K562 (cell line): ENCODE results near the gene MRPL58. TPM values are rescaled to one million over a fixed set of nuclear protein-coding genes. Genes with fewer than 3 reads are reported as not detected.

Experiments
- CXXC5 ChIP-seq: fragments of 250-450 bp; sonication (Bioruptor Pico); IDR thresholded peaks from 2 replicates; pipeline ENCODE4 v1.8.0; 2022; ENCODE audit warnings: inconsistent platforms, mild to moderate bottlenecking, moderate library complexity
- GTF2F1 ChIP-seq: IDR thresholded peaks from 2 replicates; pipeline ENCODE4 v1.6.1; 2011; ENCODE audit warnings: low read depth, low read length, improper control_type of control experiment
- HDAC1 ChIP-seq, 2 experiments: fragments of 450-650 bp; IDR thresholded peaks; 2 replicates each; pipeline ENCODE4 v1.6.1; 2016 to 2017; ENCODE audit warnings: inconsistent platforms in 1 of 2, mild to moderate bottlenecking in 1 of 2, moderate library complexity in 1 of 2
- HLTF ChIP-seq: fragments of 450-650 bp; IDR thresholded peaks from 2 replicates; pipeline ENCODE4 v1.6.1; 2016
- NFE2 ChIP-seq: IDR thresholded peaks from 2 replicates; pipeline ENCODE4 v1.6.1; 2014; ENCODE audit warnings: antibody characterized with exemption, low read depth
- PHTF2 ChIP-seq: fragments of 250-450 bp; sonication (Bioruptor Pico); IDR thresholded peaks from 2 replicates; pipeline ENCODE4 v1.5.0; 2021; ENCODE audit warnings: mild to moderate bottlenecking
- PTTG1 ChIP-seq: fragments of 450-650 bp; IDR thresholded peaks from 2 replicates; pipeline ENCODE4 v1.6.1; 2016; ENCODE audit warnings: low read depth, mild to moderate bottlenecking, missing genetic modification characterization, missing compliant biosample characterization
- PURB ChIP-seq: sonication (generic); formaldehyde crosslinking; IDR thresholded peaks from 2 replicates; pipeline ENCODE4 v1.9.0; 2021; ENCODE audit warnings: low read depth, mild to moderate bottlenecking, missing genetic modification reagents
- SMAD1 ChIP-seq: fragments of 150-350 bp; IDR thresholded peaks from 2 replicates; pipeline ENCODE4 v1.6.1; 2014; ENCODE audit warnings: low read length, low read depth; ENCODE audit not compliant: partially characterized antibody
- SMARCB1 ChIP-seq: IDR thresholded peaks from 2 replicates; pipeline ENCODE4 v1.6.1; 2011; ENCODE audit warnings: improper control_type of control experiment, low read depth; ENCODE audit not compliant: insufficient read length
- SMARCC2 ChIP-seq: fragments of 450-650 bp; IDR thresholded peaks from 2 replicates; pipeline ENCODE4 v1.6.1; 2017; ENCODE audit warnings: antibody characterized with exemption, moderate library complexity, mild to moderate bottlenecking, low read depth
- TAF1 ChIP-seq: IDR thresholded peaks from 2 replicates; pipeline ENCODE4 v1.6.1; 2011; ENCODE audit warnings: mild to moderate bottlenecking, low read length, moderate library complexity; ENCODE audit not compliant: insufficient read depth, control insufficient read depth, severe bottlenecking; ENCODE audit errors: extremely low read depth
- TGIF2 ChIP-seq: sonication (generic); formaldehyde crosslinking; IDR thresholded peaks from 2 replicates; pipeline ENCODE4 v1.8.1; 2022; ENCODE audit warnings: mild to moderate bottlenecking, missing genetic modification reagents, moderate library complexity
- ZNF217 ChIP-seq: sonication (generic); formaldehyde crosslinking; IDR thresholded peaks from 2 replicates; pipeline ENCODE4 v1.8.0; 2022; ENCODE audit warnings: mild to moderate bottlenecking, missing genetic modification reagents
- ZNF263 ChIP-seq: sonication (generic); formaldehyde crosslinking; IDR thresholded peaks from 2 replicates; pipeline ENCODE4 v1.8.0; 2022; ENCODE audit warnings: mild to moderate bottlenecking, missing genetic modification reagents, borderline replicate concordance
- ZNF778 ChIP-seq: fragments of 450-650 bp; formaldehyde crosslinking; IDR thresholded peaks from 2 replicates; pipeline ENCODE4 v1.4.0; 2020; ENCODE audit warnings: mild to moderate bottlenecking, moderate library complexity
- polyA plus RNA-seq, 8 experiments: library from polyadenylated mRNA; depleted of rRNA in 4 of 8; stranded (reverse) in 5 of 8; unstranded in 3 of 8; fragments of >200 nt; fragmentation: Nextera tagmentation in 2 of 8; fragmentation: Illumina TruSeq in 1 of 8; extraction: Ambion mirVana in 2 of 8; extraction: Trizol in 1 of 8; gene quantifications; 2 replicates each; pipeline versions ENCODE4 v1.2.1 to v1.2.3, GENCODE V29; 2011 to 2014; ENCODE audit warnings: inconsistent platforms in 1 of 8, missing spikeins in 1 of 8
- total RNA-seq, 7 experiments: library from RNA; depleted of rRNA in 6 of 7; stranded (reverse); fragments of >200 nt in 6 of 7; fragmentation: Illumina TruSeq in 2 of 7; extraction: Trizol in 2 of 7; gene quantifications; 2 replicates each; pipeline versions ENCODE4 v1.2.1 to v1.2.3, GENCODE V29; 2011 to 2021; ENCODE audit warnings: low replicate concordance in 1 of 7
- TF ChIP-seq, protein P1 (sequence below), 2 experiments: fragments of 200-800 bp in 1 of 2; sonication (Bioruptor generic) in 1 of 2; sonication (generic) in 1 of 2; formaldehyde crosslinking in 1 of 2; IDR thresholded peaks in 1 of 2; conservative IDR thresholded peaks in 1 of 2; 2 replicates each; pipeline versions ENCODE4 v1.5.0 to v1.6.1; 2016 to 2020; ENCODE audit warnings: missing compliant biosample characterization in 1 of 2, missing genetic modification characterization in 1 of 2, missing genetic modification reagents in 1 of 2
- TF ChIP-seq, protein P2 (sequence below), 2 experiments: IDR thresholded peaks; 2 replicates each; pipeline ENCODE4 v1.6.1; 2011; ENCODE audit warnings: borderline replicate concordance in 1 of 2, control low read depth in 1 of 2, low read depth in 1 of 2, low read length in 1 of 2, mild to moderate bottlenecking in 1 of 2, mixed read lengths in 1 of 2, moderate library complexity in 1 of 2; ENCODE audit not compliant: insufficient read depth in 1 of 2, insufficient read length in 1 of 2, poor library complexity in 1 of 2, severe bottlenecking in 1 of 2; ENCODE audit errors: extremely low read depth in 1 of 2
- TF ChIP-seq, protein P3 (sequence below), 2 experiments: fragments of 250-450 bp in 1 of 2; fragments of 450-650 bp in 1 of 2; sonication (Bioruptor Pico) in 1 of 2; IDR thresholded peaks; 2 replicates each; pipeline versions ENCODE4 v1.6.1 to v1.8.0; 2016 to 2021; ENCODE audit warnings: mild to moderate bottlenecking in 2 of 2, moderate library complexity in 2 of 2, missing compliant biosample characterization in 1 of 2, missing genetic modification characterization in 1 of 2
- TF ChIP-seq, protein P4 (sequence below): fragments of 450-650 bp; IDR thresholded peaks from 2 replicates; pipeline ENCODE4 v1.6.1; 2016; ENCODE audit warnings: low read depth, mild to moderate bottlenecking, moderate library complexity

The MRPL58 gene
- total and polyA plus RNA-seq, 9 of the 15 experiments (the other 6 are each of a cell fraction or from before 2014, with no cell fraction given) = 30.8 to 107 (median 72.4) TPM

DNA sequence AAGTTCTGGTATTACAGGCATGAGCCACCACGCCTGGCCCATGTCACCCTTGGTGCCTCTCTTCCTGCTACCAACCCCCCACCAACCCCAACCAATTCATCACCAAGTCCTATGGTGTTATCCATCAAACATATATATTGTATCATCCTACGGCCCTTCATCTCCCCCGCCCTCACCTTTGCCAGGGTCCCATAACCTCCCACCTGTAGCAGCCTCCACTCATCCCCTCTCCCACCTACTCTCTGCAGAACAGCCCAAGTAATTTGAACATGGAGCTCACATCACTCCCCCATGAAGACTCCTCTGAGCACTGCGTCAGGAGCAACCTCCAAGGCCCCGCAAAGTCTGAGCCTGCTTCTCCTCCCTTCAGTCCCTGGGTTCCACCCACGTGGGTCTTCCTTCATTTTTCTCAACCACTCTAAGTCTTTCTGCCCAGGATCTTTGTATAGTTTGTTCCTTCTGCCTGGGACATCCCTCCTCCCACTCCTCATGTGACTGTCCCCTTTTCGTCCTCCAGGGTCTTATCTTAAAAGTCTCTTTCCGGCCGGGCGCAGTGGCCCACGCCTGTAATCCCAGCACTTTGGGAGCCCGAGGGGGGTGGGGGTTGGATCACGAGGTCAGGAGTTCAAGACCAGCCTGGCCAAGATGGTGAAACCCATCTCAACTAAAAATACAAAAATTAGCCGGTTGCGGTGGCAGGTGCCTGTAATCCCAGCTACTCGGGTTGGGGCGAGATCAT, 32.9 kb upstream of the MRPL58 start (continued):
- TF ChIP-seq, protein P1, sequence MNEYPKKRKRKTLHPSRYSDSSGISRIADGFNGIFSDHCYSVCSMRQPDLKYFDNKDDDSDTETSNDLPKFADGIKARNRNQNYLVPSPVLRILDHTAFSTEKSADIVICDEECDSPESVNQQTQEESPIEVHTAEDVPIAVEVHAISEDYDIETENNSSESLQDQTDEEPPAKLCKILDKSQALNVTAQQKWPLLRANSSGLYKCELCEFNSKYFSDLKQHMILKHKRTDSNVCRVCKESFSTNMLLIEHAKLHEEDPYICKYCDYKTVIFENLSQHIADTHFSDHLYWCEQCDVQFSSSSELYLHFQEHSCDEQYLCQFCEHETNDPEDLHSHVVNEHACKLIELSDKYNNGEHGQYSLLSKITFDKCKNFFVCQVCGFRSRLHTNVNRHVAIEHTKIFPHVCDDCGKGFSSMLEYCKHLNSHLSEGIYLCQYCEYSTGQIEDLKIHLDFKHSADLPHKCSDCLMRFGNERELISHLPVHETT (CRISPR knock-in tag; conservative IDR thresholded peaks at IDR 0.05 in 1 of 2, IDR thresholded peaks at IDR 0.05 in 1 of 2) = no peak
- no peak for TF ChIP-seq HLTF
- no peak for TF ChIP-seq ZNF217
- TF ChIP-seq SMAD1 = no peak
- TF ChIP-seq GTF2F1 = no peak
- TF ChIP-seq, protein P2, sequence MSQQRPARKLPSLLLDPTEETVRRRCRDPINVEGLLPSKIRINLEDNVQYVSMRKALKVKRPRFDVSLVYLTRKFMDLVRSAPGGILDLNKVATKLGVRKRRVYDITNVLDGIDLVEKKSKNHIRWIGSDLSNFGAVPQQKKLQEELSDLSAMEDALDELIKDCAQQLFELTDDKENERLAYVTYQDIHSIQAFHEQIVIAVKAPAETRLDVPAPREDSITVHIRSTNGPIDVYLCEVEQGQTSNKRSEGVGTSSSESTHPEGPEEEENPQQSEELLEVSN (IDR thresholded peaks at IDR 0.05; ENCODE audit: borderline replicate concordance in 1 of 2, extremely low read depth in 1 of 2, insufficient read depth in 1 of 2, insufficient read length in 1 of 2, low read depth in 1 of 2, low read length in 1 of 2, poor library complexity in 1 of 2, severe bottlenecking in 1 of 2) = no peak
- no peak for TF ChIP-seq ZNF778
- TF ChIP-seq CXXC5 (CRISPR knock-in tag) = peak; percentile 77
- no peak for TF ChIP-seq TAF1
- TF ChIP-seq TGIF2 (CRISPR knock-in tag) = no peak
- 0 out of 4 replicates have a peak, but pooled peaks of 1 of the 2 experiments have one; percentile 17 for TF ChIP-seq HDAC1 (IDR thresholded peaks at IDR 0.05)
- TF ChIP-seq PURB (CRISPR knock-in tag) = no peak
- no peak for TF ChIP-seq SMARCB1
- TF ChIP-seq, protein P3, sequence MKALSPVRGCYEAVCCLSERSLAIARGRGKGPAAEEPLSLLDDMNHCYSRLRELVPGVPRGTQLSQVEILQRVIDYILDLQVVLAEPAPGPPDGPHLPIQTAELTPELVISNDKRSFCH (CRISPR knock-in tag; IDR thresholded peaks at IDR 0.05) = no peak
- TF ChIP-seq, protein P3 (tag; IDR thresholded peaks at IDR 0.05) = 0 out of 2 replicates have a peak, but pooled peaks have one; percentile 31
- TF ChIP-seq PTTG1 (tag) = no peak
- peak; percentile 93 for TF ChIP-seq ZNF263 (CRISPR knock-in tag)
- no peak for TF ChIP-seq SMARCC2
- no peak for TF ChIP-seq NFE2
- TF ChIP-seq, protein P4, sequence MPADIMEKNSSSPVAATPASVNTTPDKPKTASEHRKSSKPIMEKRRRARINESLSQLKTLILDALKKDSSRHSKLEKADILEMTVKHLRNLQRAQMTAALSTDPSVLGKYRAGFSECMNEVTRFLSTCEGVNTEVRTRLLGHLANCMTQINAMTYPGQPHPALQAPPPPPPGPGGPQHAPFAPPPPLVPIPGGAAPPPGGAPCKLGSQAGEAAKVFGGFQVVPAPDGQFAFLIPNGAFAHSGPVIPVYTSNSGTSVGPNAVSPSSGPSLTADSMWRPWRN = peak; percentile 61; the same call in 1 of the 2 replicates
- no peak for TF ChIP-seq PHTF2 (CRISPR knock-in tag)
